Measurements from ENCODE around the gene IFNA13.
A peak's percentile ranks its signal among the peaks of the same experiment; 100 is the strongest.

Gene IFNA13

GRCh38 chr9:21357479-21358460 is 10.1 kb downstream of the IFNA13 start:
- no peak for DNase-seq

GRCh38 chr9:21350787-21351186 is 17.1 kb downstream of the IFNA13 start, which contains the start of gene IFNA6:
IFNA6 (minus strand) TSS chr9:21350887; CDS start chr9:21350887, 0 bp downstream.
- DNase-seq: no peak

GRCh38 chr9:21348430-21348970 is 19.4 kb downstream of the IFNA13 start:
- DNase-seq: no peak

GRCh38 chr9:21340735-21341134 is 27.1 kb downstream of the IFNA13 start:
- DNase-seq: no peak

GRCh38 chr9:21336457-21336856 is 31.4 kb downstream of the IFNA13 start:
- no peak for DNase-seq

- DNase-seq: peak; percentile 44
Measured at GRCh38 chr9:21334701-21335632, 32.9 kb downstream of the IFNA13 start, which contains the start of gene KLHL9. KLHL9 (minus strand) TSS chr9:21335404; CDS start chr9:21334859, 545 bp downstream.

- no peak for DNase-seq
Measured at GRCh38 chr9:21333226-21333625, 34.6 kb downstream of the IFNA13 start.

GRCh38 chr9:21331676-21332402 is 36.0 kb downstream of the IFNA13 start:
- no peak for DNase-seq

GRCh38 chr9:21326526-21327139 is 41.2 kb downstream of the IFNA13 start:
- DNase-seq: no peak

GRCh38 chr9:21324047-21324446 is 43.8 kb downstream of the IFNA13 start:
- no peak for DNase-seq

GRCh38 chr9:21322911-21323461 is 44.9 kb downstream of the IFNA13 start:
- DNase-seq: no peak

- no peak for DNase-seq
Measured at GRCh38 chr9:21320465-21320864, 47.4 kb downstream of the IFNA13 start.

GRCh38 chr9:21317956-21318923 is 49.6 kb downstream of the IFNA13 start:
- no peak for DNase-seq

All from NCI-H524 treated with DMSO at 0.1 percent for 48 hours (cell line).